Mucosa of descending colon (tissue), 3 donors: ENCODE measurements around the gene DDTL. TPM values are rescaled to one million over a fixed set of nuclear protein-coding genes. Genes with fewer than 3 reads are reported as not detected.

Experiments
- ATAC-seq: fragments of 200-7000 bp; cut with Tn5 transposase; one replicate; pipeline ENCODE4 v1.9.1; 2020; ENCODE audit warnings: mild to moderate bottlenecking, moderate library complexity
- DNase-seq, 3 donors: peaks; one replicate each; pipeline ENCODE4 v3.0.0-alpha.2; 2020
- H3K36me3 ChIP-seq: fragments of 200-600 bp; one replicate; pipeline ENCODE4 v1.8.0; 2021; ENCODE audit warnings: low read depth, mild to moderate bottlenecking
- H3K4me1 ChIP-seq: fragments of 200-600 bp; one replicate; pipeline ENCODE4 v1.8.0; 2021; ENCODE audit warnings: low read depth, mild to moderate bottlenecking
- H3K4me3 ChIP-seq: fragments of 200-600 bp; one replicate; pipeline ENCODE4 v1.8.0; 2021; ENCODE audit warnings: mild to moderate bottlenecking
- H3K9me3 ChIP-seq: fragments of 200-600 bp; one replicate; pipeline ENCODE4 v1.8.0; 2021; ENCODE audit warnings: mild to moderate bottlenecking
- intact Hi-C, 2 donors: fragments of 100-400 bp; cut with DNase I in 1 of 2; cut with micrococcal nuclease in 1 of 2; formaldehyde crosslinking; loops; one replicate each; pipeline versions ENCODE4 v1.11.0 to v1.11.1; 2022; cut with DNase I, micrococcal nuclease
- total RNA-seq, 3 donors: library from RNA; stranded (reverse); fragmentation: NEBNext Ultra II Directional in 2 of 3; extraction: Animal tissue kit (Norgen Biotek cat#: 25700) in 2 of 3; gene quantifications; one replicate each; pipeline versions ENCODE4 v1.2.1 to v1.2.4, GENCODE V29; 2021 to 2023
- TF ChIP-seq, protein P1 (sequence below): fragments of 200-600 bp; IDR thresholded peaks from one replicate; pipeline ENCODE4 v1.8.0; 2022; ENCODE audit warnings: antibody characterized with exemption, mild to moderate bottlenecking
- donor health status: DM: no; HTN: no; CAD: no; lungs with moderate emphysema.
- donor health status: DM: no; HTN: no; CAD: no.
- donor health status: DM: no; HTN: yes; CAD: no.

The DDTL gene
- total RNA-seq, 3 donors from 2014 or later, result 3.8 to 4.0 TPM; not detected in 1

GRCh38 chr22:24005201-24005600 is 38.5 kb downstream of the DDTL start, which contains the start of gene GSTT4:
Gene GSTT4 (minus strand): TSS chr22:24005453. CDS start chr22:24005356, 97 bp downstream.
- intact Hi-C loops, result no loop called here
- no peaks in the 10 kb centered on the region for H3K36me3 ChIP-seq
- H3K4me1 ChIP-seq, result no peaks in the 10 kb centered on the region
- DNase-seq (no peak), ATAC-seq (no peak)
- no peaks in the 10 kb centered on the region for H3K9me3 ChIP-seq
- H3K4me3 ChIP-seq, result no peak within 1 kb of the TSS
- TF ChIP-seq, protein P1, sequence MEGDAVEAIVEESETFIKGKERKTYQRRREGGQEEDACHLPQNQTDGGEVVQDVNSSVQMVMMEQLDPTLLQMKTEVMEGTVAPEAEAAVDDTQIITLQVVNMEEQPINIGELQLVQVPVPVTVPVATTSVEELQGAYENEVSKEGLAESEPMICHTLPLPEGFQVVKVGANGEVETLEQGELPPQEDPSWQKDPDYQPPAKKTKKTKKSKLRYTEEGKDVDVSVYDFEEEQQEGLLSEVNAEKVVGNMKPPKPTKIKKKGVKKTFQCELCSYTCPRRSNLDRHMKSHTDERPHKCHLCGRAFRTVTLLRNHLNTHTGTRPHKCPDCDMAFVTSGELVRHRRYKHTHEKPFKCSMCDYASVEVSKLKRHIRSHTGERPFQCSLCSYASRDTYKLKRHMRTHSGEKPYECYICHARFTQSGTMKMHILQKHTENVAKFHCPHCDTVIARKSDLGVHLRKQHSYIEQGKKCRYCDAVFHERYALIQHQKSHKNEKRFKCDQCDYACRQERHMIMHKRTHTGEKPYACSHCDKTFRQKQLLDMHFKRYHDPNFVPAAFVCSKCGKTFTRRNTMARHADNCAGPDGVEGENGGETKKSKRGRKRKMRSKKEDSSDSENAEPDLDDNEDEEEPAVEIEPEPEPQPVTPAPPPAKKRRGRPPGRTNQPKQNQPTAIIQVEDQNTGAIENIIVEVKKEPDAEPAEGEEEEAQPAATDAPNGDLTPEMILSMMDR, result no peak

- DNase-seq (no peak), ATAC-seq (no peak)
- intact Hi-C loops, result no loop called here
- Histone ChIP-seq H3K4me1 (no peaks in the 10 kb centered on the region), H3K4me3 (no peak overlapping the region), H3K36me3 (no peaks in the 10 kb centered on the region), H3K9me3 (no peaks in the 10 kb centered on the region)
- TF ChIP-seq, protein P1, result no peak
Observed at GRCh38 chr22:24006207-24006913, 39.7 kb downstream of the DDTL start.

DNA sequence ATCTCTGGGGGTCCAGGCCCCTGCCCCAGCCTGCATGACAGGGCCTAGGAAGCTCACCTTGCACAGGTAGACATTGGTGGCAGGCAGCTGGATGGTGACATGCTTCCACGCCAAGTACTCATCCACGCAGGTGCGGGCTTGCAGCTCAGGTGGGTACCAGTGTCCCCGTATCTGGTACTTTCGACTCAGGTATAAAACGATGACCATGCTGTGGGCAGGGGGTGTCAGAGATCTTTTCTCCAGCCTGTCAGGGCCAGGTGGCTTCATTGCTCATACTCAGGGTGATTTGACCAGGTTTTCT is 40.2 kb downstream of the DDTL start:
- no peak for DNase-seq
- H3K36me3 ChIP-seq, result no peaks in the 10 kb centered on the region
- intact Hi-C loops, result no loop called here
- no peaks in the 10 kb centered on the region for H3K4me1 ChIP-seq
- H3K4me3 ChIP-seq, result no peak overlapping the region
- TF ChIP-seq, protein P1, result no peak
- no peak for ATAC-seq
- H3K9me3 ChIP-seq, result no peaks in the 10 kb centered on the region

DNA sequence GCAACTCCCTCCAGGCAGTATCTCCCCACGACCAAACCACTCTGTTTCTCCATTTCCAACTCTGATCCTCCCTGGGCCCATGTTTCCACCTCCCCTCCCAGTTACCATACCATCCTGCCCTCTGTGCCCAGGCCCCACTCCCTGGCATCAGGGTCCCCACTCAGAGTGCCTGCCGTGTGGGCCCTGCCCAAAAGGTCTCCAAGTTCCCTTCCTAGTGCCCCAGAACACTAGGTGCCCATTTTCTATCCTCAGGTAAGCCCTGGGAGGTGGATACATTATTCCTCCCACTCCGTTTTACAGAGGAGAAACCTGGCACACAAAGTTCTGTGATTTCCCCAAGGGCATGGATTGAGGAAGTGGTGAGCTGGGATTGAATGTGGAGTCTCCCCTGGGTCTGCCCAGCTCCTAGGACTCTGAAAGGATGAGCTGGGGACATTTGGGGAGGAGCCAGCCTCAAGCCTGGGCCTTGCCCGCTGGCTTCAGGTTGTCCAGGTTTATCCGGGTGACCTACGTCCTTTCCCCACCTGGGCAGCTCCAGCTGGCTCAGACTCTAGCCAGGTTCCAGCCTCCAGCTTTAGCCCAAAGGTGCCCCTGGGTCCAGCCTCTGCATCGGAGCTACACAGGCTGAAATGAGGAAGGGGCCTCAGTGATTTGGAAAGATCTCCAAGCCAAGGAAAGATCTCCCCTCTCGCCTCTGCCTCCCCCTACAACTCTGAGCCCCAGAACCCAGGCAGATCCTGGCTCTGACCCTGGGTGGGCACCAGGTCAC is 40.7 kb downstream of the DDTL start:
- DNase-seq, result no peak
- intact Hi-C loops, result no loop called here
- no peaks in the 10 kb centered on the region for H3K9me3 ChIP-seq
- no peak for ATAC-seq
- no peaks in the 10 kb centered on the region for H3K36me3 ChIP-seq
- TF ChIP-seq, protein P1, result no peak
- H3K4me1 ChIP-seq, result peaks cover 4% of the 10 kb centered on the region
- H3K4me3 ChIP-seq, result no peak overlapping the region

DNA sequence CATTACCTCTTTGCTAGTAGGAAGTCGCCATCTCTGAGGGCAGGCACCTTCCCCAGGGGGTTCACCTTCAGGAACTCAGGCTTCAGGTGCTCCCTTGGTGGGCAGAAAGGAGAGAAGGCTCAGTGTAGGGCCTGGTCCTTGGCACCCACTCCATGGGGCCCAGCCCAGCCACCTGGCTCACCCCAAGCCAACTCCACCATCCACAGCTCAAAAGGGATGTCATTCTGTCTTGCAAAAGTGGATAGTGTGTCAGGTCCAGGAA is 41.3 kb downstream of the DDTL start:
- intact Hi-C loops, result no loop called here
- TF ChIP-seq, protein P1, result no peak
- no peak for DNase-seq
- Histone ChIP-seq H3K4me3 (no peak overlapping the region), H3K9me3 (no peaks in the 10 kb centered on the region), H3K36me3 (no peaks in the 10 kb centered on the region), H3K4me1 (peaks cover 7% of the 10 kb centered on the region)
- ATAC-seq, result no peak
